Stimulated activated CD4-positive, alpha-beta T cell treated with anti-CD3 and anti-CD28 coated beads, Interleukin-1b, Interleukin-23, amount 100 ng/mL, for 48 hours (primary cell): ENCODE measurements around the gene SERPINF2.
"Not testable (repeated sequence)": the region's sequence is repeated elsewhere in the genome, so short reads cannot be mapped to it uniquely, and the experiment has no call there.

Source experiments
- DNase-seq: peaks from one replicate; pipeline ENCODE4 v3.0.0-alpha.2; 2020

The SERPINF2 gene

DNA sequence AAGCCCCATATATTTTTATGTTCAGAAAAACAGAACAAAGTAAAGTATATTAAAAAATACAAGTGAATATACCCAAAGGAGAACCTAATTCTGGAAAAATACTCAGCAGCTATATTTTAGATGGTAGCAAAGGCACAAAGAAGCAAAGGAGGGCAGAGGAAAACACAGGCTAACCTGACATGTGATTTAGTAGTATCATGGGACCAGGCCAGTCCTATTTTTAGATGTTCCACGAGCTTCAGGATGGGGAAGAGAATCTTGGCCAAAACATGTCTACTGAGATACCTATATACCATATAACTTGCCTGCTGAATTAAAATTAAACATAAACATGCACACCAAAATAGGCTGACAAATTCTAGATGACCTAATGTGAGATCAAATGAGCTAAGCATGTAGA, 54.1 kb downstream of the SERPINF2 start:
- no peak for DNase-seq

DNA sequence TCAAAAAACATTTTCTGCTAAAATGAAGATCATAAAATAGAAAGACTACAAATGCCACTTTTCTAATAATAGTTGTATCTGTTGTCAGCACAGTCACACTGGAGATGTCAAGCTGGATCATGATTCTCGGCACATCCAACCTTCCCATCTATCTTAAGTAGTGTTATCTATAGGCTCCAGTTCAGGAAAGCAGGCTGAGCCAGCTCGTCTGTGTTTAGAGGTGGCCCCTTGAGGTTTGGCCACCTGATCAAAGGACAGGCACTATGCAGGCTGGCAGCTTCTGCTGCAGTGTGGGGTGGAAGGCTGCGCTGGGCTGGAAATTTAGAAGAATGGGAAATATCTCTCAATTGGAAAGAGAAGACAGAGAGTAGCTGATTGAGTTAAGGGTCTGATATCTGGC, 54.7 kb downstream of the SERPINF2 start:
- DNase-seq: no peak

DNA sequence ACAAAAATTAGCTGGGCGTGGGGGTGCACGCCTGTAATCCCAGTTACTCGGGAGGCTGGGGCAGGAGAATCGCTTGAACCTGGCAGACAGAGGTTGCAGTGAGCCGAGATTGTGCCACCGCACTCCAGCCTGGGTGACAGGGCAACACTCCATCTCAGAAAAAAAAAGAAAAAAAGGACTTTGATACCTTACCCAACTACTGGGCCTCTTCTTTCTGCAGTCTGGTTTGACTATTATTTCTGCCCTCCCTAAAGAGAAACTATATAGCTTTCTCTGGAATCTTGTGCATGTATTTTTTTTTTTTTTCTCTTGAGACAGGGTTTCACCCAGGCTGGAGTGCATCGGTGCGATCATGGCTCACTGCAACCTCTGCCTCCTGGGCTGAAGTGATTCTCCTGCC, 55.2 kb downstream of the SERPINF2 start:
- DNase-seq: not testable (repeated sequence)

DNA sequence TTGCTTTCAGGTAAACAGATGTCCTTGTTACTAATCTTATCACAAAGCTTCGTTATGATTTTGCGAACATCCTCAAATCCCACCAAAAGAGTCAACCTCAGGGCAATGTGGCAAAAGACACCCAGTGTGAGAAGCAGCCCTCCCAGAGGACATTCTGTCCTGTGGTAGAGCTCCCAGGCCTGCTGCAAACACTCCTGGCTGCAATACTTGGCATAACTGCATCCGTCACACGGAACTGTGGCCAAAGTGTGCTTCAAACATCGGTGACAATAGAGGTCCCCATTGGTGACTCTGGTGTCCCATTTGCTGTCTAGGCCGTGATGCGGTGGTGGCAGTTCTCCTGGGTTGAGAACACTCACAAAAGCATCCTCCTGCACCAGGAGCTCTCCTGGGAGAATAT, 57.6 kb downstream of the SERPINF2 start:
- no peak for DNase-seq

DNA sequence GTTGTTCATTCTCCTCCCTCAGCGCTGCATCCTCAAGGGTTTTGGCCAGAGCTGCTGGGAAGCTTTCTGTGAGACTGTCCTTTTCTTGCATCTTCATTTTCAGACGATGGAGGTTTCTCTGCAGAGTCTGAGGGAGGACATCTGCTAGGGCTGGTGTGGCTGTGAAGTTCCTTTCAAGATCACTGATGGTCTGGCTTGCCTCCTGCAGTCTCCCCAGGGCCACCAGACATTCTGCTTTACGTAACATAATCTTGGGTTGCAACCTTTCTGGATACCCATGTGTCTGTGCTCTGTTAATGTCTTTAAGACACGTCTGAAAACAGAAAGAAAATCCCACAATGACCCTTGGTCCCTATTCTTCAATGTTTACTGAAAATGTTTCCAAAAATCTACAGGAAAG, 58.0 kb downstream of the SERPINF2 start:
- DNase-seq: no peak

DNA sequence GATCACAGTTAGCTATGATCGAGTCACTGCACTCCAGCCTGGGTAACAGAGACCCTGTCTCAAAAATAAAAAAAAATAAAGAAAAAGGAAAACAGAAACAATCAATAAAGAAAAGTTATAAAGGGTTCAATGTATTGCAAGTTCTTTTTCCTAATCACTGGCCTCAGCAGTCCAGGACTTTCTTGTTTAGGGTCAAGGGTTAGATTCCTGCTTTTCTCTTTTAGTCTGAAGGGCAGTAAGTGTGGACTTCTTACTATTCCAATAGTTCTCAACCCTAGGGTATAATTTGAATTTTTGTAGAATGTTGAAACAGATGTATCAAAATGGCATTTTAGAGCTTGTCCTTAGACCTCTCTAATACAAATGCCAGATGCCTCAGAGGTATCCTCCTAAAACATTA, 59.8 kb downstream of the SERPINF2 start:
- no peak for DNase-seq

DNA sequence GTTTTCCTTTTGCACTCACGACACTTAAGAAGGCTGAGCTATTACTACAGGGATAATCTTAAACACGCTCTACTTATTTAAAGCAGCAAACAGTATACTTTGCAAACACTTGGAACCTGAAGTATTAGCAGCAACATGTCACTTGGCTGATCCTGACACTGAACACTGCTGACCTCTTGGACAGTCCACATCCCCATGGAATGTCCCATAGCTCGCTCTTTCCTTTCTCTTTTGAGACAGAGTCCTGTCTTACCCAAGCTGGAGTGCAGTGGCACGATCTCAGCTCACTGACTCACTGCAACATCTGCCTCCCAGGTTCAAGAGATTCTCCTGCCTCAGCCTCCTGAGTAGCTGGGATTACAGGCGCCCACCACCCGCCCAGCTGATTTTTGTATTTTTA, 60.6 kb downstream of the SERPINF2 start:
- DNase-seq: no peak
